Activated naive CD4-positive, alpha-beta T cell treated with anti-CD3 and anti-CD28 coated beads, Interleukin-2, amount 50 U/mL, for 16 hours (primary cell): ENCODE measurements around the gene CHP1.
"Not testable (repeated sequence)": the region's sequence is repeated elsewhere in the genome, so short reads cannot be mapped to it uniquely, and the experiment has no call there.

Experiments used
- DNase-seq: peaks from one replicate; pipeline ENCODE4 v3.0.0-alpha.2; 2020

CHP1 gene

GRCh38 chr15:41301587-41301986 lies 70.5 kb downstream of the CHP1 start:
- no peak for DNase-seq

- no peak for DNase-seq
Measured at GRCh38 chr15:41304149-41304770, 73.2 kb downstream of the CHP1 start.

- DNase-seq: no peak
Measured at GRCh38 chr15:41307679-41308078, 76.6 kb downstream of the CHP1 start.

- no peak for DNase-seq
Measured at GRCh38 chr15:41309226-41309905, 78.3 kb downstream of the CHP1 start.

GRCh38 chr15:41320805-41321330 lies 89.8 kb downstream of the CHP1 start:
- DNase-seq: not testable (repeated sequence)

- DNase-seq: no peak
Measured at GRCh38 chr15:41323611-41324010, 92.5 kb downstream of the CHP1 start.

- no peak for DNase-seq
Measured at GRCh38 chr15:41331281-41331680, 100.2 kb downstream of the CHP1 start.
